Activated T-helper 17 cell treated with anti-CD3 and anti-CD28 coated beads, Interleukin-2, amount 50 U/mL, for 72 hours (primary cell): Measurements from ENCODE around the gene BCL10. TPM values are rescaled to one million over a fixed set of nuclear protein-coding genes. Genes with fewer than 3 reads are reported as not detected.

ENCODE experiments used
- ATAC-seq: fragments of 150-1000 bp; cut with Tn5 transposase; replicated peaks from 2 replicates; pipeline ENCODE4 v1.10.0; 2021; ENCODE audit warnings: mild to moderate bottlenecking, moderate library complexity
- H3K27ac Mint-ChIP-seq: one replicate; pipeline ENCODE4 v1.8.0; 2022; ENCODE audit warnings: mixed read lengths
- H3K27me3 Mint-ChIP-seq: one replicate; pipeline ENCODE4 v1.8.0; 2022; ENCODE audit warnings: mixed read lengths
- H3K36me3 Mint-ChIP-seq: one replicate; pipeline ENCODE4 v1.8.0; 2022; ENCODE audit warnings: low read depth, mild to moderate bottlenecking, mixed read lengths
- H3K4me1 Mint-ChIP-seq: one replicate; pipeline ENCODE4 v1.8.0; 2022; ENCODE audit warnings: mixed read lengths
- H3K4me3 Mint-ChIP-seq: one replicate; pipeline ENCODE4 v1.8.0; 2022; ENCODE audit warnings: mild to moderate bottlenecking, mixed read lengths
- H3K9me3 Mint-ChIP-seq: one replicate; pipeline ENCODE4 v1.8.0; 2022; ENCODE audit warnings: mixed read lengths
- total RNA-seq, 2 donors: library from RNA; stranded (reverse); gene quantifications; one replicate each; pipeline ENCODE4 v1.2.3, GENCODE V29; 2022

The BCL10 gene
- total RNA-seq = 10 to 100 TPM; 28.3 to 63.7 TPM

DNA sequence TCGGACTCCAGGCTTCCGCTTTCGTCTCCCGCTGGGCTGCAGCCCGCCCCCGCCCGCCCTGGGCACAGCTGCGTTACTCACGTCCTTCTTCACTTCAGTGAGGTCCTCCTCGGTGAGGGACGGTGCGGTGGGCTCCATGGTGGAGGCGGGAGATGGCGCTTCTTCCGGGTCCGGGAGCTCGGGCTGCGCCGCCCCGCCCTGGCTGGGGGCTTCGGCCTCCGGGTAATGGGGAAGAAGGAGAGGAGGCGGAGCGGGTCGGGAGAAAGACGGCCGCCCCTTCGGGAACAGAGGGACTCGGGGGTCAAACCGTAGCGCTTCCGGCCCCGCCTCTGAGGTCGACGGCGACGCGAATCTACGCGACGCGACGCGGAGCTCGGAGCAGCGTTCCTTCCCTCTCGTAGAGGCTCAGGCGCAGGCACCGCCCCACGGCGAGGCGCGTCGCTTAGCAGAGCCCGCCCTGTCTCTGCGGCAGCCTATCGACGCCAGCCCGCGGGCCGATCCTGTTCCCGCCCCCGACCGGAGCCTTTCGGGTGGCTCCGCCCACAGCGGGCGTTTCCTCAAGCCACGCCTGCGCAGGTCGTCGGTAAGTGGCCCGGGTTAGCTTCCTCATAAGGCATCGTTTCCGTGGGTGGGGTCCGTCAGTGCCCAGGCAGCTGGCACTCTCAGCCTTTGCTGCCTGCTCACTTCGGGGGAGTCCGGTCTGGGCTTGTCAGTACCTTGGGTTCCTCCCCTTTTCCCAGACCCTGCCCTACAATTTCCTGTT lies at the start of gene BCL10:
BCL10 (minus strand) TSS at position 418 of the 763 bp plus-strand sequence; CDS start at position 138, 280 bp downstream.
- Mint-ChIP-seq H3K4me1 (peaks cover 32% of the 10 kb centered on the region), H3K27me3 (no peaks in the 10 kb centered on the region), H3K36me3 (peaks cover 43% of the 10 kb centered on the region), H3K27ac (peak within 1 kb of the TSS; percentile 97), H3K9me3 (no peaks in the 10 kb centered on the region), H3K4me3 (peak within 1 kb of the TSS; percentile 92)
- ATAC-seq = peak; percentile 94

DNA sequence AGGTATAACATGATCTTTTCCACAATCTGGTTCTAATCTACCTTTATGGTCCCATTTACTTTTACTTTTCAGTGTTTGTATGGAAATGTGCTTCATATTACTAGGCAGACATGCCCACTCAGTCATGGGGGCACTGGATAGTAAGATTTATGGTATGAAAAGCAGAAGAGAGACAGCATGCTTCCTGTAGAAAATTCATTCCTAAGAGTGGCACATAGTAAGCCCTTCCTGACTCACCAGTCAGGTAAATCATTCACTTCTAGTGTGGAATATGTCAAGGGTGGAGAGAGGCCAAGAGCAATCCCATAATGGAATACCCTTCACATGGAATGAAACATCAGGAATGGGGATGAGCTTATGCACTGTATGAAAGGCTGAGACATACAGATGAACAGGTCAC lies 49.5 kb upstream of the BCL10 start:
- Mint-ChIP-seq H3K9me3 (no peaks in the 10 kb centered on the region), H3K27me3 (peaks cover 17% of the 10 kb centered on the region), H3K36me3 (no peaks in the 10 kb centered on the region), H3K4me3 (no peak overlapping the region), H3K4me1 (no peaks in the 10 kb centered on the region), H3K27ac (no peak overlapping the region)
- ATAC-seq = no peak

DNA sequence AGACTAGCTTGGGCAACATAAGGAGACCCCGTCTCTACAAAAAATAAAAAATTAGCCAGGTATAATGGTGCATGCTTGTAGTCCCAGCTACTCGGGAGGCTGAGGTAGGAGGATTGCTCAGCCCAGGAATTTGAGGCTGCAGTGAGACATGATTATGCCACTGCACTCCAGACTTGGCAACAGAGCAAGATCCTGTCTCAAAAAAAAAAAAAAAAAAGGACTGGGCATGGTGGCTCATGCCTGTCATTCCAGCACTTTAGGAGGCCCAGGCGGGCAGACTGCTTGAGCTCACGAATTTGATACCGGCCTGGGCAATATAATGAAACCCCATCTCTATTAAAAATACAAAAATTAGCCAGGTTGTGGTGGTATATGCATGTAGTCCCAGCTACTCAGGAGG lies 47.3 kb upstream of the BCL10 start:
- Mint-ChIP-seq H3K4me1 (peaks cover 4% of the 10 kb centered on the region), H3K9me3 (no peaks in the 10 kb centered on the region), H3K4me3 (no peak overlapping the region), H3K36me3 (no peaks in the 10 kb centered on the region), H3K27ac (no peak overlapping the region), H3K27me3 (peaks cover 26% of the 10 kb centered on the region)
- no peak for ATAC-seq

DNA sequence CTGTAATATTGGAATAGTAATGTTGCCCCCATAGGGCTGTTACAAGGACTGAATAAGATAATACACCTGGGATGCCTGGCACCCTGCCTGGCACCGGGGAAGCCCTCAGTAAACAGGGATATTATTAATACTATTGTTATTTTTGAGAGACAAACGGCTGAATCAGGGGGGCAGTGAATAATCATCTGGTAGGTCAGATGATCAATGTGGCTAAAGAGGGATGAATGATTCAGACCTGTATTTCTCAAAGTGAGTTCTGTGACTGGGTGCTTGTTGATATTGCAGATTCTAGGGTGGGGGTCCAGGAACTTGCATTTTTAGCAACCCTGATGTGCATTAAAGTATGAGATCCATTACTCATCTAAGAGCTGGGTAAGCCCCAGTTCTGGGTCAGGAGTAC lies 46.2 kb upstream of the BCL10 start:
- H3K27me3 Mint-ChIP-seq = peaks cover 32% of the 10 kb centered on the region

DNA sequence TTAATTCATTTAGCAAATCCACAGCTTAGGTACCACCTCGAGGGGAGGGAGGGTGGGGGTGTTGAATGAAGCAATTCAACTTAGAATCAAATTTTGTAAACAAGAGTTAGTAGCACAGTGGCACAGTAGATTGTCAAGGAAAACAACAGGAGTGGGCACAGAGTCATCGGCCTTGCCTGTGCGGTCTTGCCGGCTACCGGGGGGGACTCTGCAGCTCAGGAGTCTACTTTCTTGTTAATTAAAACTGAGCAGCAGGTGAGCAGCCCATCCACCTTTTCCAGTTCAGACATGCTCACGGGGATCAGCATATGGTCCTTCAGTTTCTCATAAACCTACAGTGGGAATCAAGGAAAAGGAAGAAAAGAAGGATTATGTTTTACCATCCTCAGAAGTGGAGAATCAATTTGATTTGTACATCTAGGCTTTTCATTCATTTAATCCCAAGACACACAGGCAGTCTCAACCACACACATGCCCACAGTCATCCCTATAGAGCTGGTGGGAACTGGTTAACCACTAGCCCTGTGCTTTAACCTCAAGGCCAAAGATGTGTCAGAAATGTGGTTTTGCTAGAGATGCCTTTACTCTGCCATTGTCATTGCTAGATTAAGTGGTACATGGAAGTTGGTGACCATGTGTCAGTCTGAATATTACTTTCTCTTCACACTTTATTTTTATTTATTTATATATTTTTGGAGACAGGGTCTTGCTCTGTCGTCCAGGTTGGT lies 45.0 kb upstream of the BCL10 start:
- Mint-ChIP-seq H3K9me3 (no peaks in the 10 kb centered on the region), H3K4me3 (no peak overlapping the region), H3K27ac (no peak overlapping the region), H3K27me3 (peaks cover 38% of the 10 kb centered on the region), H3K36me3 (no peaks in the 10 kb centered on the region), H3K4me1 (peaks cover 4% of the 10 kb centered on the region)
- peak; percentile 95 for ATAC-seq

More for the DNA sequence above, 46.2 kb upstream of the BCL10 start:
- no peak overlapping the region for H3K4me3 Mint-ChIP-seq
- no peaks in the 10 kb centered on the region for H3K9me3 Mint-ChIP-seq
- no peaks in the 10 kb centered on the region for H3K36me3 Mint-ChIP-seq
- peaks cover 4% of the 10 kb centered on the region for H3K4me1 Mint-ChIP-seq
- no peak overlapping the region for H3K27ac Mint-ChIP-seq
- ATAC-seq = no peak

DNA sequence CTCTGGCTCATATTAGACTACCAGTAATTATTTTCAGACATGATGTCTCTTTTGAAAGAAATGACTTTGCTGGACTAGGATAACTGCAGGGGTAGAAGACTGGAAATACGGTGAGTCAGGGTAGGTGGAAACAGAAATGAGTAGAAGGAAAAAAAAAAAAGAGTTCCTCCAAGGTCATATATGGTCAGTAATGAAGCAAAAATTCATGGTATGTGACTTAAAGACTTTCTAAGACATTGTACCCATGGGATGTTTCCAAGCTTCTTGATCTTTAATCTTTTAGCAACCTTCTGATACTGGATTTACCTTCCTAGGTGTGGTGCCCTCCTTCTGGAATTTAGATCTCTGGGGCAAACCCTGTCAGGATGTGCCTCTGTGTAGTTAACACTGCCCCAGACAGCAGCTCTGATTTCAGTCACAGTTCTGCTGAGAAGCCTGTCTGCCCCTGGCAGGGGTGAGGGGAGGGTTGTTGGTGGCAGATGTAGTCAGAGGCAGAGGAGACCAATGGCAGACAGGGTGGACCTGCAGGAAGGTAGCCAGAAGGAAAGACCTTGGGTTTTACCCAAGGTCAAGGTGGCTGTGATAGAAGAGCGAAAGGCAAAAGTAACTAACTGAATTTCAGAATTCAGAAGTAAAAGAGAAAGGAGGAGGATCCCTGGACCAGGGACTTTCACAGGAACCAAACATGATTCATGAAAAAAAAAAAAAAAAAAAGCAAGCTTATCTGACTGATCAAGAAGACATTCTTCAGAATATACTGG lies 44.1 kb upstream of the BCL10 start:
- Mint-ChIP-seq H3K27ac (no peak overlapping the region), H3K27me3 (peaks cover 39% of the 10 kb centered on the region), H3K9me3 (no peaks in the 10 kb centered on the region), H3K4me1 (peaks cover 4% of the 10 kb centered on the region), H3K36me3 (no peaks in the 10 kb centered on the region), H3K4me3 (no peak overlapping the region)
- ATAC-seq = peak; percentile 28

DNA sequence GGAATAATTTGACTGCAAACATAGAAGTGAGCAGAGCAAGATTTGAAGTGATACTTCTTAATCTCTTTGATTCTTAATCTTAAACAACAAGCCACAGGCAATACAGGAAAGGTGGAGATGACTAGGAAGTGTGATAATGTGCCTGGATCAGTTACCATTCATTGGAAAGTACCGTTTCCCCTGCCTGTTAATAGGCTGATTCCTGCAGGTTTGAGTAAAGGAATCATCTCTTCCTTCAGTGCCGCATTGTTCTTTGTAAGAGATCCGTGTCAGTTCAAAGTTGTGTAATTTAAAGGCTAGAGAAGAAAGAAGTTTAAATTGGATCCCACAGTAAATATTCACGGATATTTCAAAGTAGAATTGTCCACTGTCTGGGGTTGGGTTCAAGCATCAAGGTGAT lies 43.5 kb upstream of the BCL10 start:
- ATAC-seq = no peak
- Mint-ChIP-seq H3K36me3 (no peaks in the 10 kb centered on the region), H3K4me3 (no peak overlapping the region), H3K9me3 (no peaks in the 10 kb centered on the region), H3K4me1 (peaks cover 4% of the 10 kb centered on the region), H3K27me3 (peaks cover 42% of the 10 kb centered on the region), H3K27ac (no peak overlapping the region)

DNA sequence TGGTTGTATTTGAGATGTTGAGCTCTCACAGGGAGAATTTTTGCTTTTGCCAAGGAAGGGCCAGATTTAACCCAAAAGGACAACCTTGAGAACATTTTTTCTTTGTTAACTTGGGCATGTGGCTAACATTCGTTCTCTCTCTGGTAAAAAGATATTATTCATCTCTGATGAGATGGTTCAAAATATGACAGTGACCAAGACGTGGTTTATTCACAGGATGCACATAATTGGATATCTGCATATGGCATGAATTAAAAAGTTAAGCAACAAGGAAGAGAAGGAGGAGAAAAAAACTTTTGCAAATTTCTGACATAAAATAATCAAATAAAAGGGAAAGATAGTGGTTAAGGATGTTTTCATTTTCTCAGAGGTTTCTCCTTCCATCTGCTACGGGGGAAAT lies 43.1 kb upstream of the BCL10 start:
- Mint-ChIP-seq H3K36me3 (no peaks in the 10 kb centered on the region), H3K4me1 (peaks cover 4% of the 10 kb centered on the region), H3K9me3 (no peaks in the 10 kb centered on the region), H3K27me3 (peaks cover 46% of the 10 kb centered on the region), H3K27ac (no peak overlapping the region), H3K4me3 (no peak overlapping the region)
- no peak for ATAC-seq

DNA sequence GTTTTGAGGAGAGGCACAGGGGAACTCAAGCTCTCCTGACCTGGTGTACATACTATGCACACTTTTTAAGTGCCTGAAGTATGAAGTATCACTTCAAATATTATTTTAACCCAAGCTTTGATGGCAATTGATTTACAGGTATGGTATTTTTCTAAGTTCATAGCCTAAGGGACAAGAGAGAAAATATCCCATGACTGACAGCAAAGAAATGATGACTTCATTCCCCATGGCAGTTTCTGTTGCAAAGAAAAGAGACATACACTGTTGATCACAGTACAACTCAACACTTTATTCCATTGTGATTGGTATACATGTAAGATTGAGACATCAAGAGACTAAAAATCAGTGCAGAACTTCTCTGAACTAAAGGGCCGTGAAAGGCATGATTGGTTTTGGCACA lies 41.8 kb upstream of the BCL10 start:
- no peak for ATAC-seq
- no peaks in the 10 kb centered on the region for H3K9me3 Mint-ChIP-seq
- H3K4me1 Mint-ChIP-seq = peaks cover 4% of the 10 kb centered on the region
- no peak overlapping the region for H3K27ac Mint-ChIP-seq
- H3K27me3 Mint-ChIP-seq = peaks cover 54% of the 10 kb centered on the region
- no peak overlapping the region for H3K4me3 Mint-ChIP-seq
- H3K36me3 Mint-ChIP-seq = no peaks in the 10 kb centered on the region

DNA sequence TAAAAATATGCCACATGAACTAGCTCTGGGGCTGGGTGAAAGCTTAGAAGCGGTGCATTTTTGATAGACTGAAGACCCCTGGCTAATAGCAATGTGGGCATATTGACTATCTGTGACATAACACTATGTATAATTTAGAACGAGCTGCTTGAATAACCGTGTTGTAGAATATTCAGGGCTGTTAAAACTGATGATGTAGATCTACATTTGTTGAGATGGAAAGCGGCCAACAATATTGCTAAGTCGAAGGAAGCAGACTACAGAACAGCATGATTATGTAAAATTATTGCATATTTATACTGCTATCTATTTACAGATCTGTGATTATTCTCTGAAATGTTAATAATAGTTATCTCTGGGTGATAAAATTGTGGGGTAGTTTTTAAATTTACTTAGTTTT lies 41.1 kb upstream of the BCL10 start:
- H3K36me3 Mint-ChIP-seq = no peaks in the 10 kb centered on the region
- H3K27me3 Mint-ChIP-seq = peaks cover 56% of the 10 kb centered on the region
- H3K9me3 Mint-ChIP-seq = no peaks in the 10 kb centered on the region
- H3K27ac Mint-ChIP-seq = no peak overlapping the region
- H3K4me3 Mint-ChIP-seq = no peak overlapping the region
- ATAC-seq = no peak
- peaks cover 4% of the 10 kb centered on the region for H3K4me1 Mint-ChIP-seq

DNA sequence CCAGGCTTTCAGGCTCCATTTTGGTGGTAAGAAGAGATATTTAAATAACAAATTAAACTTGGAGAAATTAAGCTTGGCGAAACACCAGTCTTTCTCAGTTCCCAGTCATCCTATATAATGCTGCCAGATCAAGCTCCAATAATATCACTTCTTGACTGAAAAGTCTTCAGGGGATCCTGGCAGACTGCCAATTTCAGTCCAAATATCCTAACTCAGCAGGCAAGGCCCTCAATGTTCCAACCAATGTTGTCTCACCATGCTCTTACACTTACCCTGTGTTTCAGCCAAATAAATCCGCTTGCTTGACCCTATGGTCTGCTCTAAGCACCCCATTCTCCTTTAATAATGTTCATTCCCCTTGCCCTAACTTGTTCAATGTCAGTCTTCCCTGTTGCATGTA lies 39.9 kb upstream of the BCL10 start:
- H3K4me3 Mint-ChIP-seq = no peak overlapping the region
- H3K9me3 Mint-ChIP-seq = no peaks in the 10 kb centered on the region
- H3K27ac Mint-ChIP-seq = no peak overlapping the region
- ATAC-seq = no peak
- H3K36me3 Mint-ChIP-seq = no peaks in the 10 kb centered on the region
- peaks cover 56% of the 10 kb centered on the region for H3K27me3 Mint-ChIP-seq
- peaks cover 4% of the 10 kb centered on the region for H3K4me1 Mint-ChIP-seq

DNA sequence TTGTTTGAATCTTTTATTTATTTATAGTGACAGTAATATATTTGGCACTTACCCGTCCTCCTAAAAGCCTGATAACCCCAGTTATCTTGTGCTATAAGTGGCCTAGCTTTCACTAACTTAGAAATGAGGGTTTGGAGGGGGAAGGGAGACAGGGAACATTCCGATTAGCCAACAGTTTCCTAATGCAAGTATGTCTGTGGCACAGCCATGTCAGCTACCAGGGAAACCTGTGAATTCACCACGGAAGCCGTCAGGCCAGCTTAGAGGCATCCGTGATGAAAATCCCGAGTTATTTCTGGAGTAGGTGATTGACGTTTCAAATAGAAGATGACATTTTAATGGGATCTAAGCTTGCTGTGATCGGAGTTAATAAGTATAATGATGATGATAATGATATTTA lies 39.4 kb upstream of the BCL10 start:
- no peak for ATAC-seq
- no peaks in the 10 kb centered on the region for H3K9me3 Mint-ChIP-seq
- H3K27me3 Mint-ChIP-seq = peaks cover 57% of the 10 kb centered on the region
- no peak overlapping the region for H3K4me3 Mint-ChIP-seq
- no peaks in the 10 kb centered on the region for H3K36me3 Mint-ChIP-seq
- H3K4me1 Mint-ChIP-seq = peaks cover 3% of the 10 kb centered on the region
- no peak overlapping the region for H3K27ac Mint-ChIP-seq

DNA sequence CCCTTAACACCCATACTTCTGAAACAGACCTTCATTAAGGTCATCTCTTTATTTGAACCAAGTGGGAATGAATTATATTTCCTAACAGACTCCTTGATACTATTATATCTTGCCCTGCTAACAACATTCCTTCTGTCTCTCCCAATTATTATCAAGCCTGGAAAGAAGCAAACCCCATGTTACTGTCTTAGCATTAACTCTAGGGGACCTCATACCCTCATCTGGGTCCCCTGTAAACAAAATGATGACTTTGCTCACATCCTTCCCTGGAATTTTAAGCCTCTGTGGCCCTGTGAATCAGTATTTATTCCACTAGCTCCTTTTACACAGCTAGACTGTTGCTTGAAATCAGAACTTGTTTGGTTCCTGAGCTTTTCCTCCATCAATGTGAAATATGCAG lies 38.3 kb upstream of the BCL10 start:
- Mint-ChIP-seq H3K27ac (no peak overlapping the region), H3K9me3 (no peaks in the 10 kb centered on the region), H3K27me3 (peaks cover 56% of the 10 kb centered on the region), H3K4me3 (no peak overlapping the region), H3K4me1 (no peaks in the 10 kb centered on the region), H3K36me3 (no peaks in the 10 kb centered on the region)
- no peak for ATAC-seq

DNA sequence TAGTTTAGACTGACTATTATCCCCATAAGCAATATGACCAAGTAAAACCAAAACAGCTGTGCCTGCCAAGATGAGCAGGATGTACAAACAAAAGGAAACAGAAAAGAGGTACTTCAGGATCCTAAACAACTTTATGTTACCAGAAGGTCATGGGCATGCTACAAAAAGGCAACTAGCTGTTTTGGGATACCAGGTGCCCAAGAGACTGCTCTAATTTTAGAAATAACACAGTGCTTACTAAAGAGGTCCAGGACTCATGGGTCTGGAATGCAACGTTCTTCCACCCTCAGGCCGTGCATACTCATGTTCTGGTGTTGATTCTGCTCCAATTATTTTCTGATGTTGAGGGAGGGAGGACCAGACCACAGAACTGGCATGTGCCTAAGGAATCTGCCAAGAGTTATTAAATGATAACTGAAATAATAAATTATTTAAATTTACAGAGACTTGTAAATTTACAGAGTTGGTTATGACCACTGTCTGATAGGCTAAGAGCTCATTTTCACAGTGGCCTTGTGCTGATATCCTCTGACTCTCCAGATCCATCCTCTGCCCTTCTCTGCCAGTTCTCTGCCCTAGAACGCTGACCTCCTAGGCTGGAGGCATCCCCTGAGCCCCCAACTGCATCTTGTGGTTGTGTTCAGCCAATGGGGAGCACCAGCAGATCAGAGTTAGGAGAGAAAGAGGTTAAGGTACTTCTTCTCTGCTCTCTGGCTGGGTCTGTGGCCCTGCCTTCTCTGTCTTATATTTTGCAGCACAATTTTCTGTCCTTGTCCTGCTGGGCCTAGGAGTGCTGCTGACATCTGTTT lies 37.7 kb upstream of the BCL10 start:
- ATAC-seq = no peak
- Mint-ChIP-seq H3K4me1 (no peaks in the 10 kb centered on the region), H3K27me3 (peaks cover 55% of the 10 kb centered on the region), H3K27ac (no peak overlapping the region), H3K4me3 (no peak overlapping the region), H3K9me3 (no peaks in the 10 kb centered on the region), H3K36me3 (no peaks in the 10 kb centered on the region)
